Bronchial epithelial cell (primary cell): ENCODE measurements around the gene ANKRD45. TPM values are rescaled to one million over a fixed set of nuclear protein-coding genes. Genes with fewer than 3 reads are reported as not detected.

ENCODE experiments used
- DNase-seq: peaks from one replicate; pipeline ENCODE4 v3.0.0-alpha.2; 2010; ENCODE audit warnings: low read depth
- FAIRE-seq: peaks from 2 replicates; lab custom pipeline; 2011; peaks lifted over from hg19 to GRCh38; lab: Jason Lieb, UNC
- H3K27me3 ChIP-seq: 2 replicates; pipeline ENCODE4 v1.5.1; 2011; ENCODE audit warnings: low read length; ENCODE audit not compliant: control insufficient read depth, insufficient read depth
- H3K36me3 ChIP-seq: 2 replicates; pipeline ENCODE4 v1.5.1; 2011; ENCODE audit warnings: low read length; ENCODE audit not compliant: control insufficient read depth, insufficient read depth
- H3K4me3 ChIP-seq: 2 replicates; pipeline ENCODE4 v1.5.1; 2011; ENCODE audit warnings: mild to moderate bottlenecking, low read depth, low read length, control low read depth
- CTCF ChIP-seq: IDR thresholded peaks from 2 replicates; pipeline ENCODE4 v1.5.1; 2011; ENCODE audit warnings: mild to moderate bottlenecking, moderate library complexity, low read length, control low read depth, inconsistent platforms; ENCODE audit not compliant: insufficient read depth, severe bottlenecking
- total RNA-seq: library from RNA; depleted of rRNA; stranded (reverse); fragments of >200 nt; gene quantifications from 2 replicates; pipeline ENCODE4 v1.2.1, GENCODE V29; 2014

ANKRD45 gene
- total RNA-seq, 1 donor from 2014 or later = under 0.01 TPM

GRCh38 chr1:173562813-173563212 lies 106.8 kb downstream of the ANKRD45 start:
- DNase-seq (no peak), FAIRE-seq (no peak)
- H3K27me3 ChIP-seq = no peaks in the 10 kb centered on the region
- TF ChIP-seq CTCF = no peak
- no peaks in the 10 kb centered on the region for H3K36me3 ChIP-seq
- H3K4me3 ChIP-seq = no peak overlapping the region

GRCh38 chr1:173561263-173561662 lies 108.4 kb downstream of the ANKRD45 start:
- DNase-seq (no peak), FAIRE-seq (no peak)
- no peak for TF ChIP-seq CTCF
- Histone ChIP-seq H3K4me3 (no peak overlapping the region), H3K27me3 (no peaks in the 10 kb centered on the region), H3K36me3 (no peaks in the 10 kb centered on the region)

GRCh38 chr1:173560285-173560880 lies 109.3 kb downstream of the ANKRD45 start:
- DNase-seq (no peak), FAIRE-seq (no peak)
- Histone ChIP-seq H3K36me3 (no peaks in the 10 kb centered on the region), H3K4me3 (no peak overlapping the region), H3K27me3 (no peaks in the 10 kb centered on the region)
- TF ChIP-seq CTCF = no peak

Other genes starting within 250 kb of the ANKRD45 start
- gene PRDX6, start 192.5 kb downstream of the ANKRD45 start, total RNA-seq = 159 and 185 TPM in 2 replicates
- not detected in 2 replicates for gene SLC9C2, start 66.8 kb downstream of the ANKRD45 start, total RNA-seq
- gene TEX50, start 34.5 kb downstream of the ANKRD45 start, total RNA-seq = not detected in 2 replicates
- gene KLHL20, start 45.1 kb upstream of the ANKRD45 start, total RNA-seq = 35.8 and 39.0 TPM in 2 replicates
- 12.9 and 15.4 TPM in 2 replicates for gene DARS2, start 154.8 kb upstream of the ANKRD45 start, total RNA-seq
- 5.1 and 5.5 TPM in 2 replicates for gene CENPL, start 155.0 kb upstream of the ANKRD45 start, total RNA-seq
- gene GAS5, start 198.1 kb upstream of the ANKRD45 start, total RNA-seq = 955 and 2,584 TPM in 2 replicates
- 2.9 and 3.8 TPM in 2 replicates for gene ZBTB37, start 198.5 kb upstream of the ANKRD45 start, total RNA-seq
- gene SERPINC1, start 247.5 kb upstream of the ANKRD45 start, total RNA-seq = not detected in 2 replicates